Spleen (tissue), 13 donors: ENCODE data around the gene SNRPA. TPM values are rescaled to one million over a fixed set of nuclear protein-coding genes. Genes with fewer than 3 reads are reported as not detected.
A peak's percentile ranks its signal among the peaks of the same experiment; 100 is the strongest.

Experiments
- DNase-seq: peaks from one replicate; pipeline ENCODE4 v3.0.0-alpha.2; 2020
- H3K27ac ChIP-seq, 8 donors: fragments of 200-600 bp; sonication (generic) in 7 of 8; 1 replicate in 4 of 8; 2 replicates in 4 of 8; pipeline versions ENCODE4 v1.5.0 to v1.8.0; 2016 to 2021; ENCODE audit warnings: inconsistent platforms in 4 of 8, mild to moderate bottlenecking in 4 of 8, moderate library complexity in 1 of 8
- H3K27me3 ChIP-seq, 7 donors: fragments of 200-600 bp; sonication (generic) in 6 of 7; replicated peaks in 1 of 7; 1 replicate in 4 of 7; 2 replicates in 3 of 7; pipeline versions ENCODE4 v1.5.0 to v1.8.0; 2016 to 2021; ENCODE audit warnings: inconsistent platforms in 3 of 7, mild to moderate bottlenecking in 1 of 7
- H3K36me3 ChIP-seq, 6 donors: fragments of 200-600 bp; sonication (generic) in 5 of 6; 1 replicate in 4 of 6; 2 replicates in 2 of 6; pipeline versions ENCODE4 v1.5.0 to v1.8.0; 2016 to 2021; ENCODE audit warnings: inconsistent platforms in 2 of 6
- H3K4me1 ChIP-seq, 6 donors: fragments of 200-600 bp; sonication (generic) in 5 of 6; 1 replicate in 3 of 6; 2 replicates in 3 of 6; pipeline versions ENCODE4 v1.5.0 to v1.8.0; 2016 to 2021; ENCODE audit warnings: inconsistent platforms in 3 of 6
- H3K4me3 ChIP-seq, 8 donors: fragments of 200-600 bp; sonication (generic) in 7 of 8; 1 replicate in 4 of 8; 2 replicates in 4 of 8; pipeline versions ENCODE4 v1.5.0 to v1.8.0; 2016 to 2021; ENCODE audit warnings: inconsistent platforms in 4 of 8, mild to moderate bottlenecking in 4 of 8, moderate library complexity in 2 of 8
- H3K9me3 ChIP-seq, 8 donors: fragments of 200-600 bp; sonication (generic) in 7 of 8; 1 replicate in 4 of 8; 2 replicates in 4 of 8; pipeline versions ENCODE4 v1.5.0 to v1.8.0; 2016 to 2021; ENCODE audit warnings: inconsistent platforms in 4 of 8
- CTCF ChIP-seq, 11 experiments: fragments of 200-600 bp in 7 of 11; fragments of 450-650 bp in 4 of 11; sonication (generic) in 4 of 11; IDR thresholded peaks in 8 of 11; conservative IDR thresholded peaks in 3 of 11; 1 replicate in 7 of 11; 2 replicates in 4 of 11; pipeline versions ENCODE4 v1.4.0 to v1.8.0; 2016 to 2021; ENCODE audit warnings: antibody characterized with exemption in 11 of 11, inconsistent platforms in 4 of 11, mild to moderate bottlenecking in 1 of 11
- POLR2A ChIP-seq, 3 donors: fragments of 450-650 bp; IDR thresholded peaks; one replicate each; pipeline ENCODE4 v1.5.1; 2017; ENCODE audit warnings: antibody characterized with exemption in 3 of 3, mild to moderate bottlenecking in 1 of 3
- POLR2AphosphoS5 ChIP-seq, 3 donors: sonication (generic); formaldehyde crosslinking; IDR thresholded peaks; one replicate each; pipeline ENCODE4 v1.5.1; 2017; ENCODE audit warnings: antibody characterized with exemption in 3 of 3
- WGBS, 5 donors: extraction: QIAGEN DNeasy Blood & Tissue Kit in 3 of 5; methylation state at CpG; one replicate each; pipeline versions ENCODE4 v1.1.5 to v1.1.7; 2013 to 2018; 5-methylcytosine and 5-hydroxymethylcytosine counted together
- intact Hi-C: fragments of 100-400 bp; cut with DNase I; formaldehyde crosslinking; loops from one replicate; pipeline ENCODE4 v1.15.0; 2023; ENCODE audit warnings: low total_unique reads
- long read RNA-seq, 2 donors: transcript quantifications; one replicate each; lab custom pipeline, GENCODE V29; 2026
- polyA plus RNA-seq, 3 donors: library from polyadenylated mRNA; stranded (reverse); fragments of 200-250 nt; gene quantifications; one replicate each; pipeline ENCODE4 v1.2.1, GENCODE V29; 2013
- total RNA-seq, 7 donors: library from RNA; depleted of rRNA in 3 of 7; stranded (reverse); fragments of >200 nt in 3 of 7; fragmentation: NEBNext Ultra II Directional in 4 of 7; extraction: Animal tissue kit (Norgen Biotek cat#: 25700) in 4 of 7; gene quantifications; one replicate each; pipeline versions ENCODE4 v1.1.0 to v1.2.1, GENCODE V29; 2016 to 2021
- donor health status: healthy with polysubstance abuse.
- donor health status: DM: no; HTN: no; CAD: no; lungs with moderate emphysema.
- donor health status: DM: no; HTN: no; CAD: no.
- donor health status: Bipolar disorder and iron deficiency.
- donor health status: healthy.
- donor health status: DM: no; HTN: no; CAD: no.
- donor health status: DM: yes; HTN: yes; CAD: no.

The SNRPA gene
- 10 to 100 TPM; 52.9 to 76.9 (median 64.0) TPM for total RNA-seq
- polyA plus RNA-seq, result 10 to 100 TPM; 62.7 to 69.2 (median 67.4) TPM
- long read RNA-seq, donor 1, transcript SNRPA-201 (6 exons, 1,621 nt), result major isoform, 26 of 32 reads
- long read RNA-seq, donor 1, partial matches to known transcripts, result 0 of 32 reads
- long read RNA-seq, donor 1, other reads (novel, unspliced or antisense), result 0 of 32 reads
- long read RNA-seq, donor 2, transcript SNRPA-205 (4 exons, 952 nt), result minor isoform, 5 of 19 reads
- long read RNA-seq, donor 2, transcript SNRPA-201 (6 exons, 1,621 nt), result major isoform, 14 of 19 reads
- long read RNA-seq, donor 2, partial matches to known transcripts, result 0 of 19 reads
- long read RNA-seq, donor 2, other reads (novel, unspliced or antisense), result 0 of 19 reads

GRCh38 chr19:40750874-40751537, at the start of gene SNRPA:
TSS of gene SNRPA (plus strand) at chr19:40751203. CDS start at chr19:40751409, 206 bp downstream.
- TF ChIP-seq CTCF (IDR thresholded peaks at IDR 0.05 in 8 of 11, conservative IDR thresholded peaks at IDR 0.05 in 3 of 11) (peak in 1 of 11 experiments; percentile 11), POLR2AphosphoS5 (IDR thresholded peaks at IDR 0.05) (peak; percentile 93 to 98 (median 97)), POLR2A (IDR thresholded peaks at IDR 0.05) (peak; percentile 52 to 86 (median 66))
- Histone ChIP-seq H3K4me3 (peak within 1 kb of the TSS; percentile 60 to 93 (median 74)), H3K27ac (peak within 1 kb of the TSS; percentile 93 to 97 (median 96)), H3K27me3 (no peaks in the 10 kb centered on the region), H3K36me3 (peaks cover 0 to 21% (median 5%) of the 10 kb centered on the region in 6 donors), H3K9me3 (no peaks in the 10 kb centered on the region), H3K4me1 (peaks cover 40 to 77% (median 60%) of the 10 kb centered on the region in 6 donors)
- WGBS, 5 donors, result 0 to 1% (median 0%) methylated on average over 46 of the region's 46 CpGs
- peak; percentile 96 for DNase-seq
- intact Hi-C loops, result loop anchor here (10.0 kb wide), 1 partner anchor 54 kb away; no protein-coding TSS in a partner anchor

- Histone ChIP-seq H3K9me3 (no peaks in the 10 kb centered on the region), H3K4me1 (no peaks in the 10 kb centered on the region), H3K27me3 (no peaks in the 10 kb centered on the region), H3K27ac (no peak overlapping the region), H3K36me3 (peaks cover 0 to 94% (median 59%) of the 10 kb centered on the region in 6 donors), H3K4me3 (no peak overlapping the region)
- 93 to 97% (median 96%) methylated on average over 6 of the region's 6 CpGs for WGBS, 5 donors
- no peak for TF ChIP-seq POLR2AphosphoS5 (IDR thresholded peaks at IDR 0.05)
- TF ChIP-seq POLR2A (IDR thresholded peaks at IDR 0.05), result no peak
- TF ChIP-seq CTCF (IDR thresholded peaks at IDR 0.05 in 8 of 11, conservative IDR thresholded peaks at IDR 0.05 in 3 of 11), result no peak
- no peak for DNase-seq
- intact Hi-C loops, result no loop called here
Measured at GRCh38 chr19:40701758-40702157, 49.2 kb upstream of the SNRPA start.

- H3K9me3 ChIP-seq, result no peaks in the 10 kb centered on the region
- H3K27me3 ChIP-seq, result no peaks in the 10 kb centered on the region
- WGBS, 5 donors, result 80 to 91% (median 84%) methylated on average over 18 of the region's 18 CpGs
- intact Hi-C loops, result no loop called here
- no peaks in the 10 kb centered on the region for H3K4me1 ChIP-seq
- H3K4me3 ChIP-seq, result no peak overlapping the region
- peaks cover 0 to 94% (median 61%) of the 10 kb centered on the region in 6 donors for H3K36me3 ChIP-seq
- DNase-seq, result no peak
- no peak overlapping the region for H3K27ac ChIP-seq
- TF ChIP-seq CTCF (IDR thresholded peaks at IDR 0.05 in 8 of 11, conservative IDR thresholded peaks at IDR 0.05 in 3 of 11) (peak in 1 of 11 experiments; percentile 8), POLR2A (IDR thresholded peaks at IDR 0.05) (no peak), POLR2AphosphoS5 (IDR thresholded peaks at IDR 0.05) (peak in 2 of 3 donors; percentile 26 to 56)
Measured at GRCh38 chr19:40702337-40703012, 48.5 kb upstream of the SNRPA start.
